Uterus (tissue), 4 donors: ENCODE data around the gene ZNF275. TPM values are rescaled to one million over a fixed set of nuclear protein-coding genes. Genes with fewer than 3 reads are reported as not detected.

Experiments
- DNase-seq, 2 donors: peaks; one replicate each; pipeline ENCODE4 v3.0.0-alpha.2; 2019 to 2020
- H3K27ac ChIP-seq, 2 donors: fragments of 200-600 bp; sonication (generic); 1 replicate in 1 of 2; 2 replicates in 1 of 2; pipeline ENCODE4 v1.5.1; 2016 to 2018
- H3K27me3 ChIP-seq, 2 donors: fragments of 200-600 bp; sonication (generic); one replicate each; pipeline ENCODE4 v1.5.1; 2018 to 2019; ENCODE audit warnings: control low read depth in 1 of 2
- H3K36me3 ChIP-seq, 2 donors: fragments of 200-600 bp; sonication (generic); one replicate each; pipeline ENCODE4 v1.5.1; 2019; ENCODE audit warnings: control low read depth in 1 of 2
- H3K4me1 ChIP-seq, 2 donors: fragments of 200-600 bp; sonication (generic); one replicate each; pipeline ENCODE4 v1.5.1; 2018 to 2019; ENCODE audit warnings: control low read depth in 1 of 2
- H3K4me3 ChIP-seq, 2 donors: fragments of 200-600 bp; sonication (generic); 1 replicate in 1 of 2; 2 replicates in 1 of 2; pipeline ENCODE4 v1.5.1; 2018 to 2019; ENCODE audit warnings: mild to moderate bottlenecking in 1 of 2
- H3K9me3 ChIP-seq, 2 donors: fragments of 200-600 bp; sonication (generic); one replicate each; pipeline ENCODE4 v1.5.1; 2019; ENCODE audit warnings: control low read depth in 1 of 2
- CTCF ChIP-seq, 4 experiments: fragments of 200-600 bp in 2 of 4; fragments of 450-650 bp in 2 of 4; sonication (generic) in 2 of 4; IDR thresholded peaks; one replicate each; pipeline ENCODE4 v1.5.1; 2016 to 2019; ENCODE audit warnings: antibody characterized with exemption in 4 of 4, mild to moderate bottlenecking in 2 of 4, moderate library complexity in 1 of 4
- POLR2A ChIP-seq, 2 donors: fragments of 450-650 bp; IDR thresholded peaks; one replicate each; pipeline ENCODE4 v1.6.1; 2016; ENCODE audit warnings: antibody characterized with exemption in 2 of 2, mild to moderate bottlenecking in 1 of 2, moderate library complexity in 1 of 2
- intact Hi-C: fragments of 100-400 bp; cut with DNase I; formaldehyde crosslinking; loops from one replicate; pipeline ENCODE4 v1.15.1; 2023; ENCODE audit warnings: low total_unique reads
- total RNA-seq, 4 donors: library from RNA; depleted of rRNA in 3 of 4; stranded (reverse); fragments of >200 nt in 3 of 4; gene quantifications; one replicate each; pipeline versions ENCODE4 v1.1.0 to v1.2.4, GENCODE V29; 2014 to 2023
- donor health status: DM: yes; HTN: yes; CAD: no.

The ZNF275 gene
- total RNA-seq, 4 donors from 2014 or later: 4.9 to 18.3 (median 11.2) TPM

GRCh38 chrX:153372949-153373348, 39.0 kb downstream of the ZNF275 start:
- Histone ChIP-seq H3K9me3 (no peaks in the 10 kb centered on the region), H3K4me3 (no peak overlapping the region), H3K36me3 (no peaks in the 10 kb centered on the region), H3K27me3 (no peaks in the 10 kb centered on the region), H3K4me1 (no peaks in the 10 kb centered on the region), H3K27ac (no peak overlapping the region)
- TF ChIP-seq POLR2A (IDR thresholded peaks at IDR 0.05): no peak
- TF ChIP-seq CTCF (IDR thresholded peaks at IDR 0.05): no peak
- no peak for DNase-seq
- intact Hi-C loops: no loop called here

- TF ChIP-seq POLR2A (IDR thresholded peaks at IDR 0.05): no peak
- no peak for TF ChIP-seq CTCF (IDR thresholded peaks at IDR 0.05)
- no peaks in the 10 kb centered on the region for H3K4me1 ChIP-seq
- H3K27me3 ChIP-seq: no peaks in the 10 kb centered on the region
- no peak overlapping the region for H3K4me3 ChIP-seq
- H3K27ac ChIP-seq: no peak overlapping the region
- H3K36me3 ChIP-seq: no peaks in the 10 kb centered on the region
- H3K9me3 ChIP-seq: no peaks in the 10 kb centered on the region
- no peak for DNase-seq
- intact Hi-C loops: no loop called here
Measured at GRCh38 chrX:153374426-153374825, 40.5 kb downstream of the ZNF275 start.

GRCh38 chrX:153375571-153375970, 41.6 kb downstream of the ZNF275 start:
- Histone ChIP-seq H3K27me3 (no peaks in the 10 kb centered on the region), H3K4me1 (no peaks in the 10 kb centered on the region), H3K36me3 (no peaks in the 10 kb centered on the region), H3K9me3 (no peaks in the 10 kb centered on the region), H3K4me3 (no peak overlapping the region), H3K27ac (no peak overlapping the region)
- TF ChIP-seq POLR2A (IDR thresholded peaks at IDR 0.05) (no peak), CTCF (IDR thresholded peaks at IDR 0.05) (no peak)
- no peak for DNase-seq
- intact Hi-C loops: no loop called here

- Histone ChIP-seq H3K4me3 (no peak overlapping the region), H3K27ac (no peak overlapping the region), H3K9me3 (no peaks in the 10 kb centered on the region), H3K36me3 (no peaks in the 10 kb centered on the region), H3K27me3 (no peaks in the 10 kb centered on the region), H3K4me1 (no peaks in the 10 kb centered on the region)
- TF ChIP-seq POLR2A (IDR thresholded peaks at IDR 0.05): no peak
- TF ChIP-seq CTCF (IDR thresholded peaks at IDR 0.05): no peak
- intact Hi-C loops: no loop called here
- DNase-seq: no peak
Measured at GRCh38 chrX:153377727-153378126, 43.8 kb downstream of the ZNF275 start.

- Histone ChIP-seq H3K4me1 (no peaks in the 10 kb centered on the region), H3K36me3 (no peaks in the 10 kb centered on the region), H3K27ac (no peak overlapping the region), H3K27me3 (no peaks in the 10 kb centered on the region), H3K9me3 (no peaks in the 10 kb centered on the region), H3K4me3 (no peak overlapping the region)
- DNase-seq: no peak
- intact Hi-C loops: no loop called here
- TF ChIP-seq CTCF (IDR thresholded peaks at IDR 0.05) (no peak), POLR2A (IDR thresholded peaks at IDR 0.05) (no peak)
Measured at GRCh38 chrX:153378607-153379006, 44.7 kb downstream of the ZNF275 start.
